ENCODE measurements around the gene CRTC3.

Gene CRTC3

DNA sequence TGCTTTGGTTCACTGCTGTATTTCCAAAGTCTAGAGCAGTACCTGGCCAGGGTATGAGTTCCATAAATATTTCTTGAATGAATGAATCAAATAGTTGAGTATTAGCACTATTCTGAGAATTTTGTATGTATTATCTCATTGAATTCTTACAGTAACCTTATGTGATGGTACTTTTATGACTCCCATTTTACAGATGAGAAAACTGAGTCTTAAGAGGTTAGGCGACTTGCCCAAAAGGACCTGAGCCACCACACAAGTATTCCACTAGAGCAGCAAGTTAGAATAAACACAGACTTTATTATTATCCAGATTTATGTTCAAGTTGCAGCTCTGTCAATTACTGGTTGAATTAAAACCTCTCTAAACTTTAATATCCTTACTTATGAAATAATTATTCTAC is 29.4 kb downstream of the CRTC3 start:
- no peak overlapping the region for H4K91ac ChIP-seq (ENCODE audit: low read depth, low read length, poor library complexity)
- WGBS, 2 donors (ENCODE audit: extremely low coverage in 2 of 2, insufficient read length in 2 of 2, insufficient replicate concordance in 1 of 2) = no CpG with 5 or more reads among the region's 1 CpG
- no peak overlapping the region for H3K9ac ChIP-seq (ENCODE audit: low read depth, low read length, poor library complexity)
- no peak overlapping the region for H2BK15ac ChIP-seq (ENCODE audit: low read length)
- peaks cover 0 to 2% of the 10 kb centered on the region in 2 donors for H3K9me3 ChIP-seq (replicated peaks in 1 of 2; ENCODE audit: control insufficient read depth in 2 of 2, insufficient read depth in 1 of 2, low read depth in 1 of 2, low read length in 2 of 2)
- no peaks in the 10 kb centered on the region for H3K79me1 ChIP-seq (ENCODE audit: low read depth, low read length)
- no peak overlapping the region for H3K4me2 ChIP-seq (ENCODE audit: insufficient read depth, low read length, poor library complexity, severe bottlenecking)
- no peak overlapping the region for H3K14ac ChIP-seq (ENCODE audit: low read length)
- no peak overlapping the region for H2AK5ac ChIP-seq (ENCODE audit: low read depth, low read length)
- no peak overlapping the region for H3K23ac ChIP-seq (ENCODE audit: low read depth, low read length, poor library complexity)
- no peak overlapping the region for H2BK12ac ChIP-seq (ENCODE audit: low read length)
- no peak overlapping the region for H3K27ac ChIP-seq (replicated peaks; ENCODE audit: low read length)
- H3K27me3 ChIP-seq (ENCODE audit: control insufficient read depth in 3 of 3, insufficient read depth in 3 of 3, low read depth in 1 of 3, low read length in 3 of 3) = no peaks in the 10 kb centered on the region
- no peak overlapping the region for H4K8ac ChIP-seq (ENCODE audit: low read depth, low read length)
- no peak overlapping the region for H3K4ac ChIP-seq (ENCODE audit: low read length)
- no peak overlapping the region for H2BK5ac ChIP-seq (ENCODE audit: low read length)
- peaks cover 14 to 18% of the 10 kb centered on the region in 2 donors for H3K4me1 ChIP-seq (ENCODE audit: control insufficient read depth in 2 of 2, insufficient read depth in 1 of 2, low read depth in 1 of 2, low read length in 2 of 2)
- H3K4me3 ChIP-seq (ENCODE audit: low read length in 2 of 2) = no peak overlapping the region
- H2AFZ ChIP-seq (ENCODE audit: low read length) = no peak overlapping the region
- DNase-seq (ENCODE audit: low spot score) = no peak
- H2BK120ac ChIP-seq (ENCODE audit: low read depth, low read length) = no peak overlapping the region
- H3K18ac ChIP-seq (ENCODE audit: low read length) = no peak overlapping the region
- no peaks in the 10 kb centered on the region for H3K36me3 ChIP-seq (replicated peaks in 1 of 2; ENCODE audit: control insufficient read depth in 2 of 2, insufficient read depth in 2 of 2, low read length in 2 of 2)

- H3K4me1 ChIP-seq (ENCODE audit: control insufficient read depth in 2 of 2, insufficient read depth in 1 of 2, low read depth in 1 of 2, low read length in 2 of 2) = peaks cover 14 to 18% of the 10 kb centered on the region in 2 donors
- no CpG with 5 or more reads among the region's 7 CpGs for WGBS, 2 donors (ENCODE audit: extremely low coverage in 2 of 2, insufficient read length in 2 of 2, insufficient replicate concordance in 1 of 2)
- H3K79me1 ChIP-seq (ENCODE audit: low read depth, low read length) = no peaks in the 10 kb centered on the region
- no peak overlapping the region for H3K23ac ChIP-seq (ENCODE audit: low read depth, low read length, poor library complexity)
- no peak overlapping the region for H2BK12ac ChIP-seq (ENCODE audit: low read length)
- no peak overlapping the region for H4K8ac ChIP-seq (ENCODE audit: low read depth, low read length)
- no peaks in the 10 kb centered on the region for H3K36me3 ChIP-seq (replicated peaks in 1 of 2; ENCODE audit: control insufficient read depth in 2 of 2, insufficient read depth in 2 of 2, low read length in 2 of 2)
- H2BK15ac ChIP-seq (ENCODE audit: low read length) = no peak overlapping the region
- H3K18ac ChIP-seq (ENCODE audit: low read length) = no peak overlapping the region
- H3K4me3 ChIP-seq (ENCODE audit: low read length in 2 of 2) = no peak overlapping the region
- no peak overlapping the region for H3K4me2 ChIP-seq (ENCODE audit: insufficient read depth, low read length, poor library complexity, severe bottlenecking)
- H3K14ac ChIP-seq (ENCODE audit: low read length) = no peak overlapping the region
- no peak overlapping the region for H3K4ac ChIP-seq (ENCODE audit: low read length)
- no peak overlapping the region for H2BK5ac ChIP-seq (ENCODE audit: low read length)
- no peak overlapping the region for H3K27ac ChIP-seq (replicated peaks; ENCODE audit: low read length)
- H2AK5ac ChIP-seq (ENCODE audit: low read depth, low read length) = no peak overlapping the region
- no peaks in the 10 kb centered on the region for H3K27me3 ChIP-seq (ENCODE audit: control insufficient read depth in 3 of 3, insufficient read depth in 3 of 3, low read depth in 1 of 3, low read length in 3 of 3)
- no peak overlapping the region for H4K91ac ChIP-seq (ENCODE audit: low read depth, low read length, poor library complexity)
- no peak overlapping the region for H2BK120ac ChIP-seq (ENCODE audit: low read depth, low read length)
- no peaks in the 10 kb centered on the region for H3K9me3 ChIP-seq (replicated peaks in 1 of 2; ENCODE audit: control insufficient read depth in 2 of 2, insufficient read depth in 1 of 2, low read depth in 1 of 2, low read length in 2 of 2)
- H2AFZ ChIP-seq (ENCODE audit: low read length) = no peak overlapping the region
- DNase-seq (ENCODE audit: low spot score) = no peak
- H3K9ac ChIP-seq (ENCODE audit: low read depth, low read length, poor library complexity) = no peak overlapping the region
These were observed 30.6 kb downstream of the CRTC3 start for GRCh38 chr15:90560229-90560776.

DNA sequence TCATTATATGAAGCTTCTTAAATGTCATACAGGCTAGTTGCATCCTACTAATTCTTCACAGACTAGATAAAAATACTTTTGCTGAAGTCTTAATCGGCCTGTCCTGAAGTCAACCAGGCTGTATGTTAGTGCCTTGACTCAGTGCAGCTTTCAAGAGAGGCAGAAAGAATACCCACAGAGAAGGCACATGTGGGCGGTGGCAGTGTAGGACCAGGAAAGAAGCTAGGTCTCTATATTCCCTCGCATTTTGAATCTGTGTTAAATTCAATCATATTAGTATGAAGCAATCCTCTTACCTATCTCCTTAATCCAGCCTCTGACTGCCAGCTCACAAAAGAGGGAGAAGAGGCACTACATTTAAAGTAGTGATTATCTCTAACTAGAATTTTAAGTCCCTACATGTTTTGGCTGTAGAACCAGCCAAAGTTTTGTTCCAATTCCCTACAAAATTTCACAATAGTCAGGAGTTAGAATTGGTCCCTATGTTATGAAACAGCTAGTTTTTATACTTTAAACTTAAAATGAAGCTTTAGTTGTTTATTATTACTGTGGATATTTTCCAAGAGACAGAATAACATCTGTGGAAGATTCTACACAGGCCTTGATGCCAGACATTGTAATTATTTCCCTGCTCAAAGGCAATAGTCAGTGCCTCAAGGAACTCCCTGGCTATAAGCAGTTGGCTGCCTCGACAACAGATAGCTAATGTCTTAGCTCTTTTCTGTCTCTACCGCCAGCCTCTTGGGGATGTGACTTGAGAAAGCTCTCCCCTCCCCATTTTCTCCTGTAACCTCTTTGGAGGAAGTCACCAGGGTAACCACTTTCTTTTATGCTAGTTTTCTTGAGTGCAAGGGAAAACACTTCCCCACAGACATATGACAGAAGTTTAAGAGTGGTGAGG is 31.9 kb downstream of the CRTC3 start:
- Histone ChIP-seq H2AFZ (ENCODE audit: low read length) (no peak overlapping the region), H3K23ac (ENCODE audit: low read depth, low read length, poor library complexity) (no peak overlapping the region), H3K79me1 (ENCODE audit: low read depth, low read length) (no peaks in the 10 kb centered on the region), H2BK120ac (ENCODE audit: low read depth, low read length) (no peak overlapping the region), H3K4ac (ENCODE audit: low read length) (no peak overlapping the region), H3K4me2 (ENCODE audit: insufficient read depth, low read length, poor library complexity, severe bottlenecking) (no peak overlapping the region), H2BK12ac (ENCODE audit: low read length) (no peak overlapping the region), H3K27me3 (ENCODE audit: control insufficient read depth in 3 of 3, insufficient read depth in 3 of 3, low read depth in 1 of 3, low read length in 3 of 3) (no peaks in the 10 kb centered on the region), H3K18ac (ENCODE audit: low read length) (no peak overlapping the region), H3K4me1 (ENCODE audit: control insufficient read depth in 2 of 2, insufficient read depth in 1 of 2, low read depth in 1 of 2, low read length in 2 of 2) (peaks cover 14 to 18% of the 10 kb centered on the region in 2 donors), H2AK5ac (ENCODE audit: low read depth, low read length) (no peak overlapping the region), H4K91ac (ENCODE audit: low read depth, low read length, poor library complexity) (no peak overlapping the region), H2BK5ac (ENCODE audit: low read length) (no peak overlapping the region), H3K9me3 (replicated peaks in 1 of 2; ENCODE audit: control insufficient read depth in 2 of 2, insufficient read depth in 1 of 2, low read depth in 1 of 2, low read length in 2 of 2) (peaks cover 0 to 5% of the 10 kb centered on the region in 2 donors), H2BK15ac (ENCODE audit: low read length) (no peak overlapping the region), H3K4me3 (ENCODE audit: low read length in 2 of 2) (no peak overlapping the region), H3K36me3 (replicated peaks in 1 of 2; ENCODE audit: control insufficient read depth in 2 of 2, insufficient read depth in 2 of 2, low read length in 2 of 2) (no peaks in the 10 kb centered on the region), H4K8ac (ENCODE audit: low read depth, low read length) (no peak overlapping the region), H3K9ac (ENCODE audit: low read depth, low read length, poor library complexity) (no peak overlapping the region), H3K27ac (replicated peaks; ENCODE audit: low read length) (no peak overlapping the region), H3K14ac (ENCODE audit: low read length) (no peak overlapping the region)
- no CpG with 5 or more reads among the region's 5 CpGs for WGBS, 2 donors (ENCODE audit: extremely low coverage in 2 of 2, insufficient read length in 2 of 2, insufficient replicate concordance in 1 of 2)
- no peak for DNase-seq (ENCODE audit: low spot score)

- Histone ChIP-seq H3K27ac (replicated peaks; ENCODE audit: low read length) (no peak overlapping the region), H3K18ac (ENCODE audit: low read length) (no peak overlapping the region), H3K4ac (ENCODE audit: low read length) (no peak overlapping the region), H3K4me1 (ENCODE audit: control insufficient read depth in 2 of 2, insufficient read depth in 1 of 2, low read depth in 1 of 2, low read length in 2 of 2) (peaks cover 7 to 15% of the 10 kb centered on the region in 2 donors), H4K8ac (ENCODE audit: low read depth, low read length) (no peak overlapping the region), H2BK15ac (ENCODE audit: low read length) (no peak overlapping the region), H4K91ac (ENCODE audit: low read depth, low read length, poor library complexity) (no peak overlapping the region), H3K9me3 (replicated peaks in 1 of 2; ENCODE audit: control insufficient read depth in 2 of 2, insufficient read depth in 1 of 2, low read depth in 1 of 2, low read length in 2 of 2) (peaks cover 0 to 10% of the 10 kb centered on the region in 2 donors), H3K27me3 (ENCODE audit: control insufficient read depth in 3 of 3, insufficient read depth in 3 of 3, low read depth in 1 of 3, low read length in 3 of 3) (no peaks in the 10 kb centered on the region), H2BK5ac (ENCODE audit: low read length) (no peak overlapping the region), H3K36me3 (replicated peaks in 1 of 2; ENCODE audit: control insufficient read depth in 2 of 2, insufficient read depth in 2 of 2, low read length in 2 of 2) (no peaks in the 10 kb centered on the region), H2AFZ (ENCODE audit: low read length) (no peak overlapping the region), H3K23ac (ENCODE audit: low read depth, low read length, poor library complexity) (no peak overlapping the region), H3K9ac (ENCODE audit: low read depth, low read length, poor library complexity) (no peak overlapping the region), H2AK5ac (ENCODE audit: low read depth, low read length) (no peak overlapping the region), H3K14ac (ENCODE audit: low read length) (no peak overlapping the region), H3K4me2 (ENCODE audit: insufficient read depth, low read length, poor library complexity, severe bottlenecking) (no peak overlapping the region), H3K4me3 (ENCODE audit: low read length in 2 of 2) (no peak overlapping the region), H3K79me1 (ENCODE audit: low read depth, low read length) (no peaks in the 10 kb centered on the region), H2BK12ac (ENCODE audit: low read length) (no peak overlapping the region), H2BK120ac (ENCODE audit: low read depth, low read length) (no peak overlapping the region)
- no peak for DNase-seq (ENCODE audit: low spot score)
- no CpG with 5 or more reads among the region's 5 CpGs for WGBS, 2 donors (ENCODE audit: extremely low coverage in 2 of 2, insufficient read length in 2 of 2, insufficient replicate concordance in 1 of 2)
These were observed 32.9 kb downstream of the CRTC3 start for GRCh38 chr15:90562669-90563068.
